ENCODE data around the gene APBB2.

APBB2 gene

GRCh38 chr4:40856840-40857362 lies 357.4 kb downstream of the APBB2 start:
- Histone ChIP-seq H3K9ac (ENCODE audit: insufficient read length, low read depth) (peak overlapping the region; percentile 74), H3K27me3 (ENCODE audit: insufficient read depth, insufficient read length) (no peaks in the 10 kb centered on the region), H3K4me3 (ENCODE audit: insufficient read length, low read depth) (peak overlapping the region; percentile 80), H3K4me1 (ENCODE audit: insufficient read depth, insufficient read length) (no peaks in the 10 kb centered on the region), H3K36me3 (ENCODE audit: insufficient read depth, insufficient read length, low read length) (peaks cover 13% of the 10 kb centered on the region), H3K9me3 (ENCODE audit: insufficient read depth, low read length) (no peaks in the 10 kb centered on the region)
- no peak for TF ChIP-seq ZNF274 (IDR thresholded peaks at IDR 0.05; ENCODE audit: low read depth, low read length)
- no peak for TF ChIP-seq YY1 (IDR thresholded peaks at IDR 0.05; ENCODE audit: insufficient read depth, insufficient read length)
- TF ChIP-seq SUZ12 (IDR thresholded peaks at IDR 0.05; ENCODE audit: extremely low read depth, insufficient read depth, insufficient read length), result no peak
- DNase-seq (ENCODE audit: low read depth, low spot score), result peak; percentile 51

- no peak for DNase-seq (ENCODE audit: low read depth, low spot score)
- H3K4me3 ChIP-seq (ENCODE audit: insufficient read length, low read depth), result peak overlapping the region; percentile 80
- H3K27me3 ChIP-seq (ENCODE audit: insufficient read depth, insufficient read length), result no peaks in the 10 kb centered on the region
- H3K36me3 ChIP-seq (ENCODE audit: insufficient read depth, insufficient read length, low read length), result peaks cover 14% of the 10 kb centered on the region
- H3K9me3 ChIP-seq (ENCODE audit: insufficient read depth, low read length), result no peaks in the 10 kb centered on the region
- peak overlapping the region; percentile 74 for H3K9ac ChIP-seq (ENCODE audit: insufficient read length, low read depth)
- no peak for TF ChIP-seq SUZ12 (IDR thresholded peaks at IDR 0.05; ENCODE audit: extremely low read depth, insufficient read depth, insufficient read length)
- no peaks in the 10 kb centered on the region for H3K4me1 ChIP-seq (ENCODE audit: insufficient read depth, insufficient read length)
Measured at GRCh38 chr4:40856277-40856839, 358.0 kb downstream of the APBB2 start.

GRCh38 chr4:40850496-40850895 lies 363.8 kb downstream of the APBB2 start:
- H3K4me1 ChIP-seq (ENCODE audit: insufficient read depth, insufficient read length), result no peaks in the 10 kb centered on the region
- no peak overlapping the region for H3K9ac ChIP-seq (ENCODE audit: insufficient read length, low read depth)
- H3K27me3 ChIP-seq (ENCODE audit: insufficient read depth, insufficient read length), result no peaks in the 10 kb centered on the region
- no peak overlapping the region for H3K4me3 ChIP-seq (ENCODE audit: insufficient read length, low read depth)
- TF ChIP-seq YY1 (IDR thresholded peaks at IDR 0.05; ENCODE audit: insufficient read depth, insufficient read length), result no peak
- TF ChIP-seq SUZ12 (IDR thresholded peaks at IDR 0.05; ENCODE audit: extremely low read depth, insufficient read depth, insufficient read length), result no peak
- TF ChIP-seq ZNF274 (IDR thresholded peaks at IDR 0.05; ENCODE audit: low read depth, low read length), result no peak
- no peaks in the 10 kb centered on the region for H3K9me3 ChIP-seq (ENCODE audit: insufficient read depth, low read length)
- peaks cover 14% of the 10 kb centered on the region for H3K36me3 ChIP-seq (ENCODE audit: insufficient read depth, insufficient read length, low read length)
- DNase-seq (ENCODE audit: low read depth, low spot score), result no peak

- DNase-seq (ENCODE audit: low read depth, low spot score), result no peak
- no peak for TF ChIP-seq ZNF274 (IDR thresholded peaks at IDR 0.05; ENCODE audit: low read depth, low read length)
- TF ChIP-seq SUZ12 (IDR thresholded peaks at IDR 0.05; ENCODE audit: extremely low read depth, insufficient read depth, insufficient read length), result no peak
- H3K4me1 ChIP-seq (ENCODE audit: insufficient read depth, insufficient read length), result no peaks in the 10 kb centered on the region
- H3K4me3 ChIP-seq (ENCODE audit: insufficient read length, low read depth), result no peak overlapping the region
- no peak overlapping the region for H3K9ac ChIP-seq (ENCODE audit: insufficient read length, low read depth)
- peaks cover 14% of the 10 kb centered on the region for H3K36me3 ChIP-seq (ENCODE audit: insufficient read depth, insufficient read length, low read length)
- H3K27me3 ChIP-seq (ENCODE audit: insufficient read depth, insufficient read length), result no peaks in the 10 kb centered on the region
- no peaks in the 10 kb centered on the region for H3K9me3 ChIP-seq (ENCODE audit: insufficient read depth, low read length)
Measured at GRCh38 chr4:40848940-40849339, 365.4 kb downstream of the APBB2 start.

DNA sequence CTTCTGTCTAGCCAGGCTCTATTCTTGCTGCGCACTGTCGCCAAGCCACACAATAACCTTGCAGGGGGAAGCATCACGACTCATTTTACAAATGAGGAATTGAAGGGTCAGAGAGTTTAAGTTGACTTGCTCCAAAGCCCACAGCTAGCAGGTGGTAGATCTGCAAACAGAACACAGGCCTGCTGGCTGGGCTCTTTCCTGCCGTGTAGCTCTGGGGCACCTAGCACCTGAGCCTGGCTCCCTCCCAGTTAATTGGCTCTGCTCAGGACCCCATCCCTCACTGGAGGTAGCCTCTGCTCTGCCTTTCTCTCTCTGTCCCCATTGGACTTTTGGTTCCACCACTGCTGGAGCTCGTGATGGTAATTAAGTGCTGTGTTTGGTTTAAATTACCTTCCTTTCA lies 366.1 kb downstream of the APBB2 start:
- H3K27me3 ChIP-seq (ENCODE audit: insufficient read depth, insufficient read length), result no peaks in the 10 kb centered on the region
- peaks cover under 1% of the 10 kb centered on the region for H3K4me1 ChIP-seq (ENCODE audit: insufficient read depth, insufficient read length)
- no peak overlapping the region for H3K9ac ChIP-seq (ENCODE audit: insufficient read length, low read depth)
- H3K36me3 ChIP-seq (ENCODE audit: insufficient read depth, insufficient read length, low read length), result peaks cover 12% of the 10 kb centered on the region
- TF ChIP-seq ZNF274 (IDR thresholded peaks at IDR 0.05; ENCODE audit: low read depth, low read length) (no peak), YY1 (IDR thresholded peaks at IDR 0.05; ENCODE audit: insufficient read depth, insufficient read length) (no peak), SUZ12 (IDR thresholded peaks at IDR 0.05; ENCODE audit: extremely low read depth, insufficient read depth, insufficient read length) (no peak)
- no peak overlapping the region for H3K4me3 ChIP-seq (ENCODE audit: insufficient read length, low read depth)
- no peak for DNase-seq (ENCODE audit: low read depth, low spot score)
- no peaks in the 10 kb centered on the region for H3K9me3 ChIP-seq (ENCODE audit: insufficient read depth, low read length)

DNA sequence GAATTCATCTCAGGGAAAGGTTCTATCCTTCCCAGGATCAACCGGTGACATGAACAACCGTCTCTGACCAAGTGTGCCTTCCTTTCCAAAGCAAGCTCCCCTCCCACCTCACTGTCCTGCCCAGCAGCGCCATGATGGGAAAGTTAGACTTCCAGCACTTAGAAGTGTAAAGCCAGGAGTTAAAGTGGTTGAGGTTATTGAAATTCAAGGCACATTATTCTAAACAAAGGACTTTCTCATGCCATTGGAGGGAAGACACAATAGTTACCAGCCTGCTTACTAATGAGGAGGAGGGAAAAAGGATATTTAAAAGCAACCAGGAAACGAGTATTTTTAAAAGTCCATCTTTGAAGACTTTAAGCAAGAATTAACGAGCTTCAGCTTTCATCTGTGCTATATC lies 367.8 kb downstream of the APBB2 start:
- H3K27me3 ChIP-seq (ENCODE audit: insufficient read depth, insufficient read length), result no peaks in the 10 kb centered on the region
- no peak for DNase-seq (ENCODE audit: low read depth, low spot score)
- TF ChIP-seq YY1 (IDR thresholded peaks at IDR 0.05; ENCODE audit: insufficient read depth, insufficient read length) (no peak), SUZ12 (IDR thresholded peaks at IDR 0.05; ENCODE audit: extremely low read depth, insufficient read depth, insufficient read length) (no peak)
- H3K4me1 ChIP-seq (ENCODE audit: insufficient read depth, insufficient read length), result peaks cover 5% of the 10 kb centered on the region
- no peak overlapping the region for H3K9ac ChIP-seq (ENCODE audit: insufficient read length, low read depth)
- peaks cover 6% of the 10 kb centered on the region for H3K36me3 ChIP-seq (ENCODE audit: insufficient read depth, insufficient read length, low read length)
- no peak overlapping the region for H3K4me3 ChIP-seq (ENCODE audit: insufficient read length, low read depth)
- H3K9me3 ChIP-seq (ENCODE audit: insufficient read depth, low read length), result no peaks in the 10 kb centered on the region

GRCh38 chr4:40845154-40845835 lies 369.0 kb downstream of the APBB2 start:
- no peak for DNase-seq (ENCODE audit: low read depth, low spot score)
- H3K4me3 ChIP-seq (ENCODE audit: insufficient read length, low read depth), result no peak overlapping the region
- no peaks in the 10 kb centered on the region for H3K27me3 ChIP-seq (ENCODE audit: insufficient read depth, insufficient read length)
- H3K36me3 ChIP-seq (ENCODE audit: insufficient read depth, insufficient read length, low read length), result peaks cover 6% of the 10 kb centered on the region
- H3K9ac ChIP-seq (ENCODE audit: insufficient read length, low read depth), result no peak overlapping the region
- H3K4me1 ChIP-seq (ENCODE audit: insufficient read depth, insufficient read length), result peaks cover 5% of the 10 kb centered on the region
- H3K9me3 ChIP-seq (ENCODE audit: insufficient read depth, low read length), result no peaks in the 10 kb centered on the region
- TF ChIP-seq YY1 (IDR thresholded peaks at IDR 0.05; ENCODE audit: insufficient read depth, insufficient read length) (no peak), ZNF274 (IDR thresholded peaks at IDR 0.05; ENCODE audit: low read depth, low read length) (no peak), SUZ12 (IDR thresholded peaks at IDR 0.05; ENCODE audit: extremely low read depth, insufficient read depth, insufficient read length) (no peak)
